ENCODE measurements around the gene ZDHHC23.

Gene ZDHHC23

DNA sequence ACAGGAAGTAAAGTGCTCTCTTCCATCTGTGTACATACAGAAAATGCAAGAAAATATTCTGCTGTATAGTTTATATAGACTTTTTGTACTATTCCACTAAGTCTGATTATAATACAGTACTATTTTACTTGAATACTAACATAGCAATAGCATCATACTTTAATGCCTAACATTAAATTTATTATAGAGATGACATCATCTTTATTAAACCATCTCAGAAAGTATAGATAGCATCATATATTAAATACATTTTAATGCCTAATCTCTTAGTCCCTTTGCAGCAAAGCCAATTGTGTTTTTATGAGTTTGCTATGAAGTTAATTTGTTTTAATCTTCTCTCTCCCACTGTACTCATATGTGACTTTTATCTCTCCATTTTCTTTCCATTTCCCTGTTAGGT, 39.7 kb upstream of the ZDHHC23 start:
- Histone ChIP-seq H3K27me3 (ENCODE audit: insufficient read depth, poor library complexity, severe bottlenecking) (no peaks in the 10 kb centered on the region), H3K27ac (replicated peaks) (no peak overlapping the region), H3K4me3 (replicated peaks; ENCODE audit: insufficient read depth, low read length) (no peak overlapping the region)
- TF ChIP-seq, protein P1, sequence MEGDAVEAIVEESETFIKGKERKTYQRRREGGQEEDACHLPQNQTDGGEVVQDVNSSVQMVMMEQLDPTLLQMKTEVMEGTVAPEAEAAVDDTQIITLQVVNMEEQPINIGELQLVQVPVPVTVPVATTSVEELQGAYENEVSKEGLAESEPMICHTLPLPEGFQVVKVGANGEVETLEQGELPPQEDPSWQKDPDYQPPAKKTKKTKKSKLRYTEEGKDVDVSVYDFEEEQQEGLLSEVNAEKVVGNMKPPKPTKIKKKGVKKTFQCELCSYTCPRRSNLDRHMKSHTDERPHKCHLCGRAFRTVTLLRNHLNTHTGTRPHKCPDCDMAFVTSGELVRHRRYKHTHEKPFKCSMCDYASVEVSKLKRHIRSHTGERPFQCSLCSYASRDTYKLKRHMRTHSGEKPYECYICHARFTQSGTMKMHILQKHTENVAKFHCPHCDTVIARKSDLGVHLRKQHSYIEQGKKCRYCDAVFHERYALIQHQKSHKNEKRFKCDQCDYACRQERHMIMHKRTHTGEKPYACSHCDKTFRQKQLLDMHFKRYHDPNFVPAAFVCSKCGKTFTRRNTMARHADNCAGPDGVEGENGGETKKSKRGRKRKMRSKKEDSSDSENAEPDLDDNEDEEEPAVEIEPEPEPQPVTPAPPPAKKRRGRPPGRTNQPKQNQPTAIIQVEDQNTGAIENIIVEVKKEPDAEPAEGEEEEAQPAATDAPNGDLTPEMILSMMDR (IDR thresholded peaks at IDR 0.05; ENCODE audit: insufficient read depth, low read length) = no peak
- TF ChIP-seq GABPA (IDR thresholded peaks at IDR 0.05; ENCODE audit: low read depth) = no peak
- no peak for TF ChIP-seq SPI1 (IDR thresholded peaks at IDR 0.05; ENCODE audit: borderline replicate concordance, low read depth)
- TF ChIP-seq, protein P2, sequence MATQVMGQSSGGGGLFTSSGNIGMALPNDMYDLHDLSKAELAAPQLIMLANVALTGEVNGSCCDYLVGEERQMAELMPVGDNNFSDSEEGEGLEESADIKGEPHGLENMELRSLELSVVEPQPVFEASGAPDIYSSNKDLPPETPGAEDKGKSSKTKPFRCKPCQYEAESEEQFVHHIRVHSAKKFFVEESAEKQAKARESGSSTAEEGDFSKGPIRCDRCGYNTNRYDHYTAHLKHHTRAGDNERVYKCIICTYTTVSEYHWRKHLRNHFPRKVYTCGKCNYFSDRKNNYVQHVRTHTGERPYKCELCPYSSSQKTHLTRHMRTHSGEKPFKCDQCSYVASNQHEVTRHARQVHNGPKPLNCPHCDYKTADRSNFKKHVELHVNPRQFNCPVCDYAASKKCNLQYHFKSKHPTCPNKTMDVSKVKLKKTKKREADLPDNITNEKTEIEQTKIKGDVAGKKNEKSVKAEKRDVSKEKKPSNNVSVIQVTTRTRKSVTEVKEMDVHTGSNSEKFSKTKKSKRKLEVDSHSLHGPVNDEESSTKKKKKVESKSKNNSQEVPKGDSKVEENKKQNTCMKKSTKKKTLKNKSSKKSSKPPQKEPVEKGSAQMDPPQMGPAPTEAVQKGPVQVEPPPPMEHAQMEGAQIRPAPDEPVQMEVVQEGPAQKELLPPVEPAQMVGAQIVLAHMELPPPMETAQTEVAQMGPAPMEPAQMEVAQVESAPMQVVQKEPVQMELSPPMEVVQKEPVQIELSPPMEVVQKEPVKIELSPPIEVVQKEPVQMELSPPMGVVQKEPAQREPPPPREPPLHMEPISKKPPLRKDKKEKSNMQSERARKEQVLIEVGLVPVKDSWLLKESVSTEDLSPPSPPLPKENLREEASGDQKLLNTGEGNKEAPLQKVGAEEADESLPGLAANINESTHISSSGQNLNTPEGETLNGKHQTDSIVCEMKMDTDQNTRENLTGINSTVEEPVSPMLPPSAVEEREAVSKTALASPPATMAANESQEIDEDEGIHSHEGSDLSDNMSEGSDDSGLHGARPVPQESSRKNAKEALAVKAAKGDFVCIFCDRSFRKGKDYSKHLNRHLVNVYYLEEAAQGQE (IDR thresholded peaks at IDR 0.05; ENCODE audit: insufficient replicate concordance, low read depth) = no peak
- TF ChIP-seq POLR2AphosphoS5 (IDR thresholded peaks at IDR 0.05; ENCODE audit: low read depth) = no peak
- no peak for DNase-seq (ENCODE audit: low read depth in 1 of 2, low spot score in 1 of 2)

DNA sequence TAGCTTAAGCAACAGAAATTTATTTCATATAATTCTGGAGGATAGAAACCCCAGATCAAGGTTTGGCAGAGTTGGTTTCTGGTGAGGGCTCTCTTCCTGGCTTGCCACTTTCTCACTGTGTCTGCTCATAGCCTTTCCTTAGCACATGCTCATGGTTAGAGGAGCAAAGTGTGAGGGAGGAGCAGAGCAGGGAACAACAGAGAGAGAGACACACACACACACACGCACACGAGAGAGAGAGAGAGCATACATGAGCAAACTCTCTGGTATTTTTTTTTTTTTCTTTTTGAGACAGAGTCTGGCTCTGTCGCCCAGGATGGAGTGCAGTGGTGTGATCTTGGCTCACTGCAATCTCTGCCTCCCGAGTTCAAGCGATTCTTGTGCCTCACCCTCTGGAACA, 36.8 kb upstream of the ZDHHC23 start:
- TF ChIP-seq, protein P2 (IDR thresholded peaks at IDR 0.05; ENCODE audit: insufficient replicate concordance, low read depth) = no peak
- H3K27ac ChIP-seq (replicated peaks) = no peak overlapping the region
- H3K4me3 ChIP-seq (replicated peaks; ENCODE audit: insufficient read depth, low read length) = no peak overlapping the region
- no peak for DNase-seq (ENCODE audit: low read depth in 1 of 2, low spot score in 1 of 2)
- no peaks in the 10 kb centered on the region for H3K27me3 ChIP-seq (ENCODE audit: insufficient read depth, poor library complexity, severe bottlenecking)

DNA sequence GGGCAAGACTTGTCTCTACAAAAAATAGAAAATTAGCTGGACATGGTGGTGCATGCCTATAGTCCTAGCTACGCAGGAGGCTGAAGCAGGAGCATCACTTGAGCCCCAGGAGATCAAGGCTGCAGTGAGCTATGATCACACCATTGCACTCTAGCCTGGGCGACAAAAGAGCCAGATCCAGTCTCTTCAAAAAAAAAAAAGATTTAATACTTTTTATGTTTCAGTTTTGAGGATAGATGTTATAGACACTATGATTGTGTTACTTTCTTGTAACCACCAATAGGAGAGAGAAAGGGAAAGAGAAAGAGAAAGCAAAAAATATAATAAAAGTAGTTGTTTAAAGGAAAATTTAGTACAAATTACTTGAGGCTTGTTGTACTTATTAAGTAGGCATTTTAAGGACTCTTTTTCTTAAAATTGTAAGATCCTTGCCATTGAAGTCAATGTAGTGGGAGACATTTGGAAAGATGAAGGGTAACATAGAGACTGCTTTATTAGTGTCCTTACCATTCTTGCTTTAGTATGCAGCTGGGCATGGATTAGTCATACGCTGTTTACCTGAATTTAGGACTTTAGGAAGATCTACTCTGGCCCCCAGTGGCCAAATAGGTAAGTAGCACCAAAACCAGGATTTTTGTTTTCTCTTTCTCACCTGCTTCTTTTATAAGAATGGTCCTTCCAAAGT, 35.1 kb upstream of the ZDHHC23 start:
- Histone ChIP-seq H3K27ac (replicated peaks) (no peak overlapping the region), H3K27me3 (ENCODE audit: insufficient read depth, poor library complexity, severe bottlenecking) (no peaks in the 10 kb centered on the region), H3K4me3 (replicated peaks; ENCODE audit: insufficient read depth, low read length) (no peak overlapping the region)
- peak in 1 of 2 experiments; percentile 22 for DNase-seq (ENCODE audit: low read depth in 1 of 2, low spot score in 1 of 2)
- TF ChIP-seq GABPA (IDR thresholded peaks at IDR 0.05; ENCODE audit: low read depth) (no peak), SPI1 (IDR thresholded peaks at IDR 0.05; ENCODE audit: borderline replicate concordance, low read depth) (no peak)
- TF ChIP-seq, protein P2 (IDR thresholded peaks at IDR 0.05; ENCODE audit: insufficient replicate concordance, low read depth) = no peak
- TF ChIP-seq, protein P1 (IDR thresholded peaks at IDR 0.05; ENCODE audit: insufficient read depth, low read length) = peak; percentile 50
